Tibial nerve (tissue), 3 donors: ENCODE data around the gene MALRD1.

Experiments
- CTCF ChIP-seq, 5 experiments: fragments of 200-600 bp in 3 of 5; fragments of 450-650 bp in 2 of 5; sonication (generic) in 3 of 5; IDR thresholded peaks; one replicate each; pipeline ENCODE4 v1.5.1; 2016 to 2019; ENCODE audit warnings: antibody characterized with exemption in 5 of 5, mild to moderate bottlenecking in 3 of 5, moderate library complexity in 2 of 5
- POLR2A ChIP-seq, 2 donors: fragments of 450-650 bp; IDR thresholded peaks; one replicate each; pipeline ENCODE4 v1.6.1; 2017; ENCODE audit warnings: antibody characterized with exemption in 2 of 2, mild to moderate bottlenecking in 2 of 2, moderate library complexity in 2 of 2

GRCh38 chr10:19480353-19480752 is 431.8 kb downstream of the MALRD1 start:
- TF ChIP-seq CTCF (IDR thresholded peaks at IDR 0.05) (no peak), POLR2A (IDR thresholded peaks at IDR 0.05) (no peak)
